HPDE6-E6E7 (cell line): Measurements from ENCODE around the gene OR52D1.

Experiments used
- DNase-seq: peaks from one replicate; pipeline ENCODE4 v3.0.0; 2011; ENCODE audit warnings: missing footprints; ENCODE audit errors: extremely low spot score

The OR52D1 gene

GRCh38 chr11:5509803-5510202 lies 21.3 kb downstream of the OR52D1 start, which contains the start of gene UBQLN3:
Gene UBQLN3 (minus strand): TSS chr11:5509957. CDS start chr11:5509558, 399 bp downstream.
- no peak for DNase-seq

GRCh38 chr11:5514841-5515240 lies 26.4 kb downstream of the OR52D1 start:
- DNase-seq, result no peak

- DNase-seq, result no peak
Observed at GRCh38 chr11:5516599-5516998, 28.1 kb downstream of the OR52D1 start, which contains the start of gene UBQLNL. Gene UBQLNL (minus strand): TSS chr11:5516699. CDS start chr11:5516441, 258 bp downstream.

- DNase-seq, result no peak
Observed at GRCh38 chr11:5521540-5521939, 33.1 kb downstream of the OR52D1 start.

GRCh38 chr11:5522308-5522707 lies 33.8 kb downstream of the OR52D1 start:
- DNase-seq, result no peak

GRCh38 chr11:5524756-5525155 lies 36.3 kb downstream of the OR52D1 start:
- no peak for DNase-seq

- no peak for DNase-seq
Observed at GRCh38 chr11:5527716-5528115, 39.2 kb downstream of the OR52D1 start.

- no peak for DNase-seq
Observed at GRCh38 chr11:5528495-5528894, 40.0 kb downstream of the OR52D1 start.

- DNase-seq, result no peak
Observed at GRCh38 chr11:5531053-5531831, 42.8 kb downstream of the OR52D1 start.

GRCh38 chr11:5534046-5534445 lies 45.6 kb downstream of the OR52D1 start:
- DNase-seq, result no peak

GRCh38 chr11:5536482-5536881 lies 48.0 kb downstream of the OR52D1 start:
- no peak for DNase-seq
